ENCODE data around the gene DOHH.

DNA sequence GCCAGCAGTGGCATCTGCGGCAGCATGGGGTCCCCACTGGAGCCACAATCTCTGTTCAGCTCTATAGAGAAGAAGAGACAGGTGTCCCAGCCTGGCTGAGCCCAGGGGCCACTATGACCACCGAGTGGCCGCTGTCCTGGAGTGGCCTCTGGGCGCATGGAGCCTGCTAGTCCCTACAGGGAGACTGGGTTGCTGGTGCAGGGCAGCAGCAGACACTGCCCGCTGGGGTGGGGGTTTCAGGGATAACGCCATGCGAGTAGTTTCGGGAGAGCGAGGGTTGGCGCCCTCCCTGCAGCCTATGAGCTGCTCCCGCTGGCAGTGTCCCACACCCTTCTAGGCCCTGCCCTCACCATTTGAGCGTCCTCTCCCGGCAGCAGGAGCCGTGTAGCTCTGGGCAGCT, 27.6 kb upstream of the DOHH start:
- TF ChIP-seq, protein P1, sequence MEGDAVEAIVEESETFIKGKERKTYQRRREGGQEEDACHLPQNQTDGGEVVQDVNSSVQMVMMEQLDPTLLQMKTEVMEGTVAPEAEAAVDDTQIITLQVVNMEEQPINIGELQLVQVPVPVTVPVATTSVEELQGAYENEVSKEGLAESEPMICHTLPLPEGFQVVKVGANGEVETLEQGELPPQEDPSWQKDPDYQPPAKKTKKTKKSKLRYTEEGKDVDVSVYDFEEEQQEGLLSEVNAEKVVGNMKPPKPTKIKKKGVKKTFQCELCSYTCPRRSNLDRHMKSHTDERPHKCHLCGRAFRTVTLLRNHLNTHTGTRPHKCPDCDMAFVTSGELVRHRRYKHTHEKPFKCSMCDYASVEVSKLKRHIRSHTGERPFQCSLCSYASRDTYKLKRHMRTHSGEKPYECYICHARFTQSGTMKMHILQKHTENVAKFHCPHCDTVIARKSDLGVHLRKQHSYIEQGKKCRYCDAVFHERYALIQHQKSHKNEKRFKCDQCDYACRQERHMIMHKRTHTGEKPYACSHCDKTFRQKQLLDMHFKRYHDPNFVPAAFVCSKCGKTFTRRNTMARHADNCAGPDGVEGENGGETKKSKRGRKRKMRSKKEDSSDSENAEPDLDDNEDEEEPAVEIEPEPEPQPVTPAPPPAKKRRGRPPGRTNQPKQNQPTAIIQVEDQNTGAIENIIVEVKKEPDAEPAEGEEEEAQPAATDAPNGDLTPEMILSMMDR (conservative IDR thresholded peaks at IDR 0.05; ENCODE audit: low read length) = no peak
- TF ChIP-seq EZH2phosphoT487 (IDR thresholded peaks at IDR 0.05; ENCODE audit: borderline replicate concordance) = no peak
